ENCODE measurements around the gene BTNL8. TPM values are rescaled to one million over a fixed set of nuclear protein-coding genes. Genes with fewer than 3 reads are reported as not detected.

BTNL8 gene
- total RNA-seq, 2 experiments from 2014 or later, result not detected

DNA sequence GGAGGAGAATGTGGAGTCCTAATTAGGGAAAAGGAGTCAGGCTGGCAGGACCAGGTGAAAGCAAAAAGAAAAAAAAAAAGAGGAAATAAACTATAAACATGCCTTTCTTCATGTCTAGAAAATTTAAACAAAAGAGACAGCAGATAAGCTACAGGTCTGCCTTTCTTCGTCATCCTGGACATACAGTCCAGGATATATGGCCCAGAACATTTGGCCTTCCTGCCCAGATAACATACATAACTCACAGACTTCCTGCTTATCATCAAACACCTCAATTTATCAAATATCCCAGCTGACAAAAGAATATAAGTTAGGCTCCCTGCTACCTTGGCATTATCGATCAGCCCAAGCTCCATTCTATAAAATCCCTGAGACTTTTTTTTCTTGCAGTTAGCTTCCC, 11.2 kb downstream of the BTNL8 start:
- intact Hi-C loops (cut with micrococcal nuclease), result no loop called here
- H3K36me3 Mint-ChIP-seq (ENCODE audit: low read depth), result no peaks in the 10 kb centered on the region
- DNase-seq (no peak), ATAC-seq (no peak)
- POLR2A ChIA-PET, result no interaction called here
- no peaks in the 10 kb centered on the region for H3K9me3 Mint-ChIP-seq
- peaks cover 19% of the 10 kb centered on the region for H3K27me3 Mint-ChIP-seq
- CTCF ChIA-PET, result no interaction called here
- H3K4me1 Mint-ChIP-seq (ENCODE audit: low read depth), result peaks cover 4% of the 10 kb centered on the region
- TF ChIP-seq, protein P1, sequence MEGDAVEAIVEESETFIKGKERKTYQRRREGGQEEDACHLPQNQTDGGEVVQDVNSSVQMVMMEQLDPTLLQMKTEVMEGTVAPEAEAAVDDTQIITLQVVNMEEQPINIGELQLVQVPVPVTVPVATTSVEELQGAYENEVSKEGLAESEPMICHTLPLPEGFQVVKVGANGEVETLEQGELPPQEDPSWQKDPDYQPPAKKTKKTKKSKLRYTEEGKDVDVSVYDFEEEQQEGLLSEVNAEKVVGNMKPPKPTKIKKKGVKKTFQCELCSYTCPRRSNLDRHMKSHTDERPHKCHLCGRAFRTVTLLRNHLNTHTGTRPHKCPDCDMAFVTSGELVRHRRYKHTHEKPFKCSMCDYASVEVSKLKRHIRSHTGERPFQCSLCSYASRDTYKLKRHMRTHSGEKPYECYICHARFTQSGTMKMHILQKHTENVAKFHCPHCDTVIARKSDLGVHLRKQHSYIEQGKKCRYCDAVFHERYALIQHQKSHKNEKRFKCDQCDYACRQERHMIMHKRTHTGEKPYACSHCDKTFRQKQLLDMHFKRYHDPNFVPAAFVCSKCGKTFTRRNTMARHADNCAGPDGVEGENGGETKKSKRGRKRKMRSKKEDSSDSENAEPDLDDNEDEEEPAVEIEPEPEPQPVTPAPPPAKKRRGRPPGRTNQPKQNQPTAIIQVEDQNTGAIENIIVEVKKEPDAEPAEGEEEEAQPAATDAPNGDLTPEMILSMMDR (IDR thresholded peaks at IDR 0.05), result no peak
- H3K27ac Mint-ChIP-seq, result no peak overlapping the region
- no peak overlapping the region for H3K4me3 Mint-ChIP-seq

DNA sequence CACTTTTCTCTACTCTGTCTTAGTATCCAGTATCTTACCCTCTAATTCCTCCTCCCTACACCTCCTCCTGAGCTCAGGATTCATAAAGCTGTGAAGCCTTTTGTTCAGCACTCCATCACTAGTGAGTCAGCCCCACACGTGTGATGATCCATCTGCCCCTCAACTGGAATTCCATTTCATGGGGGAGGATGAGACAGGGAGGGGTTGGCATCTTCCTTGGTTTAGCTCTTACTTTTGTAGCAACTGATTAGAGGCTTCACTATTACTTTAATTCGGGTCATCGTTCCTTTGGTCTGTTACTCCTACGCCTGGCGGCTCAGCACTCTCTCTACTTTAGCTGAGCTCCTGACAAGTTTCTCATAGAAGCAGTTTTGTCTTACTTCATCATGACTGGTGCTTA, 11.8 kb downstream of the BTNL8 start:
- peaks cover 4% of the 10 kb centered on the region for H3K4me1 Mint-ChIP-seq (ENCODE audit: low read depth)
- ChIA-PET POLR2A (no interaction called here), CTCF (no interaction called here)
- no peak overlapping the region for H3K27ac Mint-ChIP-seq
- no peak for DNase-seq
- intact Hi-C loops (cut with micrococcal nuclease), result no loop called here
- H3K4me3 Mint-ChIP-seq, result no peak overlapping the region
- H3K9me3 Mint-ChIP-seq, result no peaks in the 10 kb centered on the region
- peaks cover 19% of the 10 kb centered on the region for H3K27me3 Mint-ChIP-seq
- TF ChIP-seq, protein P1 (IDR thresholded peaks at IDR 0.05), result no peak
- H3K36me3 Mint-ChIP-seq (ENCODE audit: low read depth), result no peaks in the 10 kb centered on the region
- ATAC-seq, result no peak

DNA sequence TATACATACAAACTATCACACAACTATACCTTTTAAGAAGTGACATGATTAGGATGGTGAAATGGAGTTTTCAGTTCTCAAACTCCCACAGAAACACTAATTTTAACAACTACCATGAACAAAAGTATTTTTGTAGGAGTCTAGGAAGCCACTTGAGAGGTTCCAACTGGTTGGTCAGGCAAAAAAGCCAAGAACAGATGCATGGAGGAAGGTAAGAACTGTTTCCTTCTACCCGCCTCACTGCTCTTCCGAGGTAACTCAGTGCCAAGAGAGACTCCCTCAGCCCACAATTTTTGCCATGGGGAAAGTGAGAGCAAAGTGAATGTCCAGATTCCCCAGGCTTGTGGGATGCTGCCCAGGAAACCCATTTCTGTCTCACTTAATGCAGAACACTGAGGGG, 15.7 kb downstream of the BTNL8 start:
- CTCF ChIA-PET, result no interaction called here
- no peak for ATAC-seq

DNA sequence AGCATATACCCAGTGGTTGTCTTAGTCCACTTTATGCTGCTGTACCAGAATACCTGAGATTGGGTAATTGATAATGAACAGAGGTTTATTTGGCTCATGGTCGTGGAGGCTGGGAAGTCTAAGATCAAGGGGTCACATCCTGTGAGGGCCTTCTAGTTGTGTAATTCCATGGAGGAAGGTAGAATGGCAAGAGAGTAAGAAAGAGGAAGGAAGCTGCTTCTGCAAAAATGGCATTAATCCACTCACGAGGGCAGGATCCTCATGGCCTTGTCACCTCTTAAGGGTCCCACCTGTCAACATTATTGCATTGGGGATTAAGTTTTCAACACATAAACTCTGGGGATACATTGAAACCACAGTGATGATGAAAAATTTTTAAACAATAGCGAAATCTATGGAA, 17.0 kb downstream of the BTNL8 start:
- H3K36me3 Mint-ChIP-seq (ENCODE audit: low read depth), result no peaks in the 10 kb centered on the region
- ChIA-PET POLR2A (no interaction called here), CTCF (no interaction called here)
- H3K4me3 Mint-ChIP-seq, result no peak overlapping the region
- TF ChIP-seq, protein P1 (IDR thresholded peaks at IDR 0.05), result no peak
- ATAC-seq (no peak), DNase-seq (no peak)
- H3K27me3 Mint-ChIP-seq, result peaks cover 6% of the 10 kb centered on the region
- no peaks in the 10 kb centered on the region for H3K9me3 Mint-ChIP-seq
- no peak overlapping the region for H3K27ac Mint-ChIP-seq
- H3K4me1 Mint-ChIP-seq (ENCODE audit: low read depth), result peaks cover under 1% of the 10 kb centered on the region
- intact Hi-C loops (cut with micrococcal nuclease), result no loop called here

More for the DNA sequence above, 15.7 kb downstream of the BTNL8 start:
- POLR2A ChIA-PET, result no interaction called here
- H3K36me3 Mint-ChIP-seq (ENCODE audit: low read depth), result no peaks in the 10 kb centered on the region
- peaks cover 13% of the 10 kb centered on the region for H3K27me3 Mint-ChIP-seq
- no peak for DNase-seq
- H3K9me3 Mint-ChIP-seq, result no peaks in the 10 kb centered on the region
- intact Hi-C loops (cut with micrococcal nuclease), result no loop called here
- no peak overlapping the region for H3K27ac Mint-ChIP-seq
- TF ChIP-seq, protein P1 (IDR thresholded peaks at IDR 0.05), result no peak
- no peak overlapping the region for H3K4me3 Mint-ChIP-seq
- H3K4me1 Mint-ChIP-seq (ENCODE audit: low read depth), result peaks cover 2% of the 10 kb centered on the region

DNA sequence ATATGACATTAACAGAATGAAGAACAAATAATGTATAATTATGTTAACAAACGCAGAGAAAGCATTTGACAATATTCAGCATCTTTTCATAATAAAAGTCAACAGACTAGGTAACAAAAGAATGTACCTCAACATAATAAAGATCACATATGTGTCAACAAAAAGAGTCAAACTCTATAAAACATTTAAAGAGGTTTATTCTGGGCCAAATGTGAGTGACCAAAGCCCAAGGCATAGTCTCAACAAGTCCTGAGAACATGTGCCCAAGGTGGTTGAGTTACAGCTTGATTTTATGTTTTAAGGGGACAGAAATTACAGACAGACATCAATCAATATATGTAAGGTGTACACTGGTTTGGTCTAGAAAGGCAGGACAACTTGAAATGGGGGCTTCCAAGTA, 19.4 kb downstream of the BTNL8 start:
- POLR2A ChIA-PET, result no interaction called here

More for the DNA sequence above, 19.4 kb downstream of the BTNL8 start:
- H3K9me3 Mint-ChIP-seq, result peaks cover 9% of the 10 kb centered on the region
- H3K4me1 Mint-ChIP-seq (ENCODE audit: low read depth), result no peaks in the 10 kb centered on the region
- no peak overlapping the region for H3K4me3 Mint-ChIP-seq
- H3K27ac Mint-ChIP-seq, result no peak overlapping the region
- DNase-seq, result no peak
- ATAC-seq, result no peak
- TF ChIP-seq, protein P1 (IDR thresholded peaks at IDR 0.05), result no peak
- H3K27me3 Mint-ChIP-seq, result peaks cover 13% of the 10 kb centered on the region
- no peaks in the 10 kb centered on the region for H3K36me3 Mint-ChIP-seq (ENCODE audit: low read depth)
- CTCF ChIA-PET, result no interaction called here
- intact Hi-C loops (cut with micrococcal nuclease), result no loop called here

All from activated CD8-positive, alpha-beta T cell treated with anti-CD3 and anti-CD28 coated beads for 36 hours (primary cell).